HEK293T (cell line): ENCODE results near the gene DENND6A.

ENCODE experiments used
- CTCF ChIA-PET: fragments of 350-600 bp; formaldehyde crosslinking; extraction: SDS; loops from one replicate; lab custom pipeline; 2021; ENCODE audit warnings: antibody characterized with exemption, inconsistent platforms; lab: Yijun Ruan, JAX
- POLR2A ChIA-PET: fragments of 350-600 bp; formaldehyde crosslinking; extraction: SDS; loops from one replicate; lab custom pipeline; 2020; ENCODE audit warnings: antibody characterized with exemption, inconsistent platforms; lab: Yijun Ruan, JAX
- DNase-seq: peaks from one replicate; pipeline ENCODE4 v3.0.0; 2012; ENCODE audit warnings: mixed read lengths; ENCODE audit errors: extremely low spot score
- ARNT ChIP-seq: fragments of 450-650 bp; IDR thresholded peaks from 2 replicates; pipeline ENCODE4 v1.6.1; 2017; ENCODE audit warnings: mild to moderate bottlenecking
- BHLHE40 ChIP-seq: fragments of 450-650 bp; IDR thresholded peaks from 2 replicates; pipeline ENCODE4 v1.6.1; 2016; ENCODE audit warnings: mild to moderate bottlenecking, moderate library complexity, borderline replicate concordance
- CTBP1 ChIP-seq: fragments of 450-650 bp; IDR thresholded peaks from 2 replicates; pipeline ENCODE4 v1.6.1; 2016; ENCODE audit warnings: borderline replicate concordance
- ELF4 ChIP-seq: fragments of 450-650 bp; IDR thresholded peaks from 2 replicates; pipeline ENCODE4 v1.6.1; 2017; ENCODE audit warnings: antibody characterized with exemption
- FOXA1 ChIP-seq: fragments of 450-650 bp; IDR thresholded peaks from 2 replicates; pipeline ENCODE4 v1.6.1; 2016; ENCODE audit warnings: mild to moderate bottlenecking
- FOXK2 ChIP-seq: fragments of 450-650 bp; IDR thresholded peaks from 2 replicates; pipeline ENCODE4 v1.6.1; 2016; ENCODE audit warnings: mild to moderate bottlenecking
- FOXM1 ChIP-seq: fragments of 450-650 bp; IDR thresholded peaks from 2 replicates; pipeline ENCODE4 v1.6.1; 2017; ENCODE audit warnings: mild to moderate bottlenecking, borderline replicate concordance
- HDGF ChIP-seq: fragments of 450-650 bp; IDR thresholded peaks from 2 replicates; pipeline ENCODE4 v1.6.1; 2017; ENCODE audit warnings: antibody characterized with exemption, borderline replicate concordance
- L3MBTL2 ChIP-seq: fragments of 450-650 bp; conservative IDR thresholded peaks from 2 replicates; pipeline ENCODE4 v1.6.1; 2016; ENCODE audit warnings: mild to moderate bottlenecking
- LEF1 ChIP-seq: fragments of 450-650 bp; IDR thresholded peaks from 2 replicates; pipeline ENCODE4 v1.6.1; 2017; ENCODE audit warnings: mild to moderate bottlenecking, borderline replicate concordance
- NFRKB ChIP-seq: fragments of 450-650 bp; IDR thresholded peaks from 2 replicates; pipeline ENCODE4 v1.6.1; 2016; ENCODE audit warnings: mild to moderate bottlenecking, moderate library complexity
- SP1 ChIP-seq: fragments of 450-650 bp; IDR thresholded peaks from 2 replicates; pipeline ENCODE4 v1.6.1; 2017
- SUZ12 ChIP-seq: fragments of 450-650 bp; IDR thresholded peaks from 2 replicates; pipeline ENCODE4 v1.6.1; 2016; ENCODE audit warnings: mild to moderate bottlenecking
- TARDBP ChIP-seq: fragments of 450-650 bp; IDR thresholded peaks from 2 replicates; pipeline ENCODE4 v1.6.1; 2016
- ZNF384 ChIP-seq: fragments of 450-650 bp; IDR thresholded peaks from 2 replicates; pipeline ENCODE4 v1.6.1; 2016
- TF ChIP-seq, protein P1 (sequence below): fragments of 450-650 bp; IDR thresholded peaks from 2 replicates; pipeline ENCODE4 v1.6.1; 2016

DENND6A gene

DNA sequence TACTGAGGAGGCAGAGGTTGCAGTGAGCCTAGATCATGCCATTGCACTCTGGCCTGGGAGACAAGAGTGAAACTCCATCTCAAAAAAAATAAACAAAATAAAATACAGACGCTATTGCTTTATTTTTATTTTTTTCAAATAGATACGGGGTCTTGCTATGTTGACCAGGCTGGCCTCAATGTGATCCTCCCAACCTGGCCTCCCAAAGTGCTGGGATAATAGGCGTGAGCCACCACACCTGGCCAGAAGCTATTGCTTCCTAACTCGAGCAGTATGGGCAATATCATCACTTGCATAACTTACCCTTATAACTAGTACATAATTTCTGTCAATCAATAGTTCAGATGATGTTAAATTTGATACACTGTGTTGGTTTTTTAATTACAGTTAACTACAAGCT is 98.7 kb downstream of the DENND6A start:
- POLR2A ChIA-PET, result interaction anchor here (5.4 kb wide), 1 partner anchor 38 kb away, joined by 30 read pairs; the partner anchor contains the start of gene PDE12
- CTCF ChIA-PET, result no interaction called here

DNA sequence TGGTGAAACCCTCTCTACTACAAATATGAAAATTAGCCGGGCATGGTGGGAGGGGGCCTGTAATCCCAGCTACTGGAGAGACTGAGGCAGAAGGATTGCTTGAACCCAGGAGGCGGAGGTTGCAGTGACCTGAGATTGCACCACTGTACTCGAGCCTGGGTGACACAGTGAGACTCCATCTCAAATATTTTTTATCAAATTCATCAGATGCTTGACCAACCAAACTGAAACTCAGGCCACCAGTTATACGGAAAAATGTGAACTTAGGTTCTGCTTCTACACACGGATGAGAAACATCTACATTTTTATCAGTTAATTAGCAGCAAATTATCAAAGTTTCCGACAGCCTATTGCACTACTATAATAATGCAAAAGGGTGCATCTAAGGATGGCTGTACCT is 100.6 kb downstream of the DENND6A start:
- DNase-seq, result no peak
- TF ChIP-seq ZNF384, result no peak
- no peak for TF ChIP-seq FOXA1
- TF ChIP-seq ELF4, result no peak
- TF ChIP-seq, protein P1, sequence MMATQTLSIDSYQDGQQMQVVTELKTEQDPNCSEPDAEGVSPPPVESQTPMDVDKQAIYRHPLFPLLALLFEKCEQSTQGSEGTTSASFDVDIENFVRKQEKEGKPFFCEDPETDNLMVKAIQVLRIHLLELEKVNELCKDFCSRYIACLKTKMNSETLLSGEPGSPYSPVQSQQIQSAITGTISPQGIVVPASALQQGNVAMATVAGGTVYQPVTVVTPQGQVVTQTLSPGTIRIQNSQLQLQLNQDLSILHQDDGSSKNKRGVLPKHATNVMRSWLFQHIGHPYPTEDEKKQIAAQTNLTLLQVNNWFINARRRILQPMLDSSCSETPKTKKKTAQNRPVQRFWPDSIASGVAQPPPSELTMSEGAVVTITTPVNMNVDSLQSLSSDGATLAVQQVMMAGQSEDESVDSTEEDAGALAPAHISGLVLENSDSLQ, result no peak
- TF ChIP-seq NFRKB, result no peak
- no peak for TF ChIP-seq HDGF
- no peak for TF ChIP-seq FOXK2
- no peak for TF ChIP-seq BHLHE40
- TF ChIP-seq FOXM1, result no peak
- no peak for TF ChIP-seq CTBP1
- no peak for TF ChIP-seq LEF1
- no peak for TF ChIP-seq ARNT
- no peak for TF ChIP-seq L3MBTL2
- TF ChIP-seq TARDBP, result no peak
- no peak for TF ChIP-seq SP1
- no peak for TF ChIP-seq SUZ12
- CTCF ChIA-PET, result interaction anchor here (1.3 kb wide), 1 partner anchor 195 kb away, joined by 4 read pairs; no protein-coding TSS in a partner anchor
- POLR2A ChIA-PET, result interaction anchor here (0.7 kb wide), 1 partner anchor 37 kb away, joined by 3 read pairs; the partner anchor contains the start of gene PDE12

More for the DNA sequence above, 98.7 kb downstream of the DENND6A start:
- DNase-seq, result no peak
- TF ChIP-seq ARNT (no peak), FOXM1 (no peak), ELF4 (no peak), LEF1 (no peak), SUZ12 (no peak), BHLHE40 (no peak)
- TF ChIP-seq, protein P1, result no peak

DNA sequence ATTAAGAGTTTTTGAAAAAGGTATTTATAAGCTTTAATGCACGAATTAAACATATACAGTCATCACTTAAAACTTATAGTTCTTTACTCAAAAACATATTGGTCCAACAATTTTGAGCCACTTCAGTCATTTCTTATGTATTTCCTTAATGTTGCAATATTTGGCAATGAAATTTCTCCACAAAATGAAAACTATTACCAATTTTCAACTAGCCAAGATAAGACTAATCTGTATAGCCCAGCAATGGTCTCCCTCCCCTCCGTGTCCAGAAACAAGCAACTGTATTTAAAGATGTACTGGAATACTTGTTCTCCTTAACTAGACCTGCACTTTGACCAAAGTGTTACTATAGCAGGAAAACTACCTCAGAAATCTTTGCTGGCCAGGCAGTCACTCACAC is 105.0 kb downstream of the DENND6A start:
- DNase-seq, result no peak
- TF ChIP-seq BHLHE40 (no peak), LEF1 (no peak), L3MBTL2 (no peak), ZNF384 (no peak), SP1 (no peak), HDGF (no peak), FOXK2 (no peak), SUZ12 (no peak), ELF4 (no peak)
- TF ChIP-seq, protein P1, result no peak
- ChIA-PET POLR2A (interaction anchor here (1.1 kb wide), 1 partner anchor 8 kb away, joined by 3 read pairs; no protein-coding TSS in a partner anchor), CTCF (no interaction called here)

DNA sequence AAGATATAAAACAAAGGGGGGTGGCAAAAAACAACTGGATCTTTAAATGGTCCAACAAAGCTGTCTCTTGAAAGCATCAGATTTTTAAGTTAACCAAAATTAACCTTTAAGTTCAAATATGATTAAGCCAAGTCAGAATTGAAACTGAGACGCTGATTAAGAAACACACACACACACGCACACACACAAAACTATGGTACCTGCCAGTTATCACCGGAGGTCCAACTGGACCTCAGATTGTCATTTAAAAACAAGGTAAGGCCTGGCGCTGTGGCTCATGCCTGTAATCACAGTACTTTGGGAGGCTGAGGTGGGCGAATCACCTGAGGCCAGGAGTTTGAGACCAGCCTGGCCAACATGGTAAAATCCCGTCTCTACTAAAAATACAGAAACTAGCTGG is 106.1 kb downstream of the DENND6A start:
- no peak for DNase-seq
- ChIA-PET CTCF (no interaction called here), POLR2A (interaction anchor here (1.6 kb wide), 1 partner anchor 11 kb away, joined by 4 read pairs; the partner anchor contains the start of gene ARF4)
- TF ChIP-seq LEF1, result no peak
- TF ChIP-seq CTBP1, result no peak
- no peak for TF ChIP-seq BHLHE40
- no peak for TF ChIP-seq NFRKB
- TF ChIP-seq FOXM1, result no peak
- no peak for TF ChIP-seq FOXK2
- TF ChIP-seq SP1, result no peak
- TF ChIP-seq SUZ12, result no peak
- TF ChIP-seq, protein P1, result no peak
- TF ChIP-seq ELF4, result no peak
- TF ChIP-seq ZNF384, result no peak
- no peak for TF ChIP-seq FOXA1
- no peak for TF ChIP-seq L3MBTL2

DNA sequence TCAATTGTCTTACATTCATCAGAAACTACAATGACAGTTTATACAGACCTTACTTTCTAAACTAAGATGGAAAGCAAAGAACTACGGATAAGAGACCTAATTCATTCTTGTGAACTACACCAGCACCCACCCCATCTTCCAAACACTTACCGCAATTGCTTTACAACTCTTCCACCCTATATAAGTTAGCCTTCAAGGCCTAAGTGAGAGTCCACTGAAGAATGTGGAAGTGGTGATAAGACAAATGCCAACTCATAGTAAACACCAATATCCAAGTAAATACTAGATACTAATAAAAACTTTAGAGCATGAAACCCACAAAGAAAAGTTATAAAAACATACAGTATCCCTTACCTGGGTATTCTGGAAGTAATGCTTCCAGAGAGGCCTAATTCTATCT is 109.3 kb downstream of the DENND6A start:
- ChIA-PET CTCF (no interaction called here), POLR2A (no interaction called here)
- no peak for DNase-seq
- TF ChIP-seq ARNT (no peak), TARDBP (no peak), ELF4 (no peak), FOXK2 (no peak), NFRKB (no peak), L3MBTL2 (no peak), SP1 (no peak), CTBP1 (no peak), SUZ12 (no peak), FOXA1 (no peak), LEF1 (no peak), FOXM1 (no peak)
- TF ChIP-seq, protein P1, result no peak
